Cerebellar nuclear complex (tissue), 1 donor: Measurements from ENCODE around the gene PPM1D.
"Not testable (repeated sequence)": the region's sequence is repeated elsewhere in the genome, so short reads cannot be mapped to it uniquely, and the experiment has no call there.

Experiments
- DNase-seq, 2 experiments: peaks; one replicate each; lab custom pipeline; 2025; lab: John Stamatoyannopoulos, UW

Gene PPM1D

DNA sequence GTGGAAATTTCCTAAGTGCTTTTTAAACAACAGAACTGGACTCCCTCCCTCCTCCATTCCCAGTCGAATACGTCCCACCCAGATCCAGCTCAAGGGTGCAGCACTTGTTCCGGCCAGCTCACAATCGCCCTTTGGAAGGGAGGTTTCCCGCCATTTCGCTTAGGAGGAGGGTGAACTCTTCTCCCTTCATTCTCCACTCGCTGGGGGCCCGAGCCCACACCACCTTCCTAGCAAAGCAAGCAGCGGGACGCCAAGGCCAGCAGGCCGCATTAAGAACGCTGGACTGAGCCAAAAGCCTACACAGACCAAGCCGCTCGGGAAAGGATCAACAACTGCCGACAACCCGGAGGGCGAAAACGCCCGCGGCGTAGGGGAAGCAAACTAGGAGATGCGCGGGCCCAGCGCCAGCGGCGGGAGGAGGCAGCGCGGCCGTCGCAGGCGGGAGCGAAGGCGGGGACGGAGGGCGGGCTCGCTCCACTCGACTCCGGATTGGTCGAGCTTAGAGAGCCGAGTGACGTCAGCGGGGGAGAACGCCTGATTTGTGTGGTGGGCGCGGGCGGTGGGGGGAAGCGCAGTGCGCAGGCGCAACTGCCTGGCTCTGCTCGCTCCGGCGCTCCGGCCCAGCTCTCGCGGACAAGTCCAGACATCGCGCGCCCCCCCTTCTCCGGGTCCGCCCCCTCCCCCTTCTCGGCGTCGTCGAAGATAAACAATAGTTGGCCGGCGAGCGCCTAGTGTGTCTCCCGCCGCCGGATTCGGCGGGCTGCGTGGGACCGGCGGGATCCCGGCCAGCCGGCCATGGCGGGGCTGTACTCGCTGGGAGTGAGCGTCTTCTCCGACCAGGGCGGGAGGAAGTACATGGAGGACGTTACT lies at the start of gene PPM1D:
PPM1D (plus strand) TSS at position 574 of the 870 bp plus-strand sequence; CDS start at position 796, 222 bp downstream.
- peak; percentile 84 to 95 for DNase-seq

- DNase-seq: not testable (repeated sequence)
These were observed 47.7 kb upstream of the PPM1D start for GRCh38 chr17:60552255-60552654.

DNA sequence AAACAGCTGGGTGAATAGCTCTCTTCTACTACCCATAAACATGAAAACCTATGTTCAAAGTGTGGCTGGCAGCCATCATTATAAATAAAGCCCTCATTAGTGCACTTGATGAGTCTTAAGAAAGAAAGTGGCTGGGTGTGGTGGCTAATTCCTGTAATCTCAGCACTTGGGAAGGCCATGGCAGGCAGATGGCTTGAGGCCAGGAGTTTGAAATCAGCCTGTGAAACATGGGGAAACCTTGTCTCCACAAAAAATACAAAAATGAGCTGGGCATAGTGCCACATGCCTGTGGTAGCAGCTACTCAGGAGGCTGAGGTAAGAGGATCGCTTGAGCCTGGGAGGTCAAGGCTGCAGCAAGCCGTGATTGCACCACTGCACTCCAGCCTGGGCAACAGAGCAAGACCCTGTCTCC lies 45.6 kb upstream of the PPM1D start:
- DNase-seq: no peak

- DNase-seq: no peak
These were observed 44.2 kb upstream of the PPM1D start for GRCh38 chr17:60555786-60556185.

DNA sequence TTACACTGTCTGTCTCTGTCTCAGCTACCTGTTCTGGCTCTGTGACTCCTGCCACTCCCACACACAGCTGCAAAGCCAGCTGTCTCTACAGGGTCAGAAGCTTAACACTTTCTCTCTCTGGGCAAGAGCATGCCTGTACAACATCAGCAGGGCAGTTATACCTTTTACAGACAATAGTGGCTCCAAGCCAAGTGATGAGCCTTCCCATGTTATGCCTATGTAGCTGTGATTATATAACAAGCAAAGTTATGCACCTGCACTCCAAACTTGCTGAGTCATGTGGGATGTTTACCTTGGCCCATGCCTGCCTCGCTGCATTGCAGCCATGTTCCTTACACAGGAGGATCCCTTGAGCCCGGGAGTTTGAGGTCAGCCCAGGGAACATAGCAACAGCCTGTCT lies 42.2 kb upstream of the PPM1D start:
- DNase-seq: no peak

DNA sequence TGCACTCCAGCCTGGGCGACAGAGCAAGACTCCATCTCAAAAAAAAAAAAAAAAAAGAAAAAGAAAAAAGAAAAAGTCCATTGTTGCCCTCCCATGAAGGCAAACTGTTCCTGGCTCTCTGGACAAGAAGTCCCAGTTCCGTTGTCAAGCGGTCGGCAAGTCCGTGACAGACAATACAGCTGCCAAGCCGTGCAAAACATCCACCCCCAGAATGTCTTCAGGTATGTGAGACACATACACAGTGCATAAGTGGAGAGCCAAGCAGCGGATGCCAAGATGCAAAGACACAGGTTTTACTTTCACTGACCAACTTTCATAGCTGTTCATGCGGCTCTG lies 40.4 kb upstream of the PPM1D start:
- no peak for DNase-seq

GRCh38 chr17:60559995-60560859 lies 39.8 kb upstream of the PPM1D start:
- DNase-seq: no peak

DNA sequence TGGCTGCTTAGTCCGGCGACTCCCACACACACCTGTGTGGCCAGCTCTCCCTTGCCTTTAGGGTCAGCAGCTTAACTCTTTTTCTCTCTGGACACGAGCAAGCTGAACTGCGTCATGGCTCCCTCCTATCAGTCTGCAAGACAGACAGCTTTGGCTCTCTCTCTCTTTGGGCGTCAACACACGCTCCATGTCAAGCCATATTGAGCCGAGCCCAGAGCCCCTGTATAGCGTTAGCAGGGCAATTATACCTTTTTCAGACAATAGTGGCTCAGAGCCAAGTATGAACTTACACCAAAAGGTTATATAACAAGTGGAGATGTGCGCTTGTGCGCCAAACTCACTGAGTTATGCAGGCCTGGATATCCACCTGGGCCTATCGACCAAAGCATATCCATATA lies 39.1 kb upstream of the PPM1D start:
- DNase-seq: no peak

GRCh38 chr17:60562421-60562820 lies 37.6 kb upstream of the PPM1D start:
- no peak for DNase-seq

DNA sequence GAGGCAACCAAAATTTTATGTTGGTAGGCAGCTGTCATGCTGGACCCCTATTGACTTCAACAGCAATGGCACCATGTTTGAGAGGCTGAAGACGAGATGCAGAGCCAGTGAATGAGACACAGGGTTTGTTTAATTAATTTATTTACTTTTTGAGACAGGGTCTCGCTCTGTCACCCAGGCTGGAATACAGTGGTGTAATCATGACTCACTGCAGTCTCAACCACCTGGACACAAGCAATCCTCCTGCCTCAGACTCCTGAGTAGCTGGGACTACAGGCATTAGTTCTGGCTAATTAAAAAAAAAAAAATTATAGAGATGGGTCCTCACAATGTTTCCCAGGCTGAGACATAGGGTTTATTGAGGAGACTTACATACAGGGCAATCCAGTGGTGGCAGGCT lies 36.2 kb upstream of the PPM1D start:
- DNase-seq: no peak

GRCh38 chr17:60565233-60565632 lies 34.8 kb upstream of the PPM1D start:
- DNase-seq: no peak

DNA sequence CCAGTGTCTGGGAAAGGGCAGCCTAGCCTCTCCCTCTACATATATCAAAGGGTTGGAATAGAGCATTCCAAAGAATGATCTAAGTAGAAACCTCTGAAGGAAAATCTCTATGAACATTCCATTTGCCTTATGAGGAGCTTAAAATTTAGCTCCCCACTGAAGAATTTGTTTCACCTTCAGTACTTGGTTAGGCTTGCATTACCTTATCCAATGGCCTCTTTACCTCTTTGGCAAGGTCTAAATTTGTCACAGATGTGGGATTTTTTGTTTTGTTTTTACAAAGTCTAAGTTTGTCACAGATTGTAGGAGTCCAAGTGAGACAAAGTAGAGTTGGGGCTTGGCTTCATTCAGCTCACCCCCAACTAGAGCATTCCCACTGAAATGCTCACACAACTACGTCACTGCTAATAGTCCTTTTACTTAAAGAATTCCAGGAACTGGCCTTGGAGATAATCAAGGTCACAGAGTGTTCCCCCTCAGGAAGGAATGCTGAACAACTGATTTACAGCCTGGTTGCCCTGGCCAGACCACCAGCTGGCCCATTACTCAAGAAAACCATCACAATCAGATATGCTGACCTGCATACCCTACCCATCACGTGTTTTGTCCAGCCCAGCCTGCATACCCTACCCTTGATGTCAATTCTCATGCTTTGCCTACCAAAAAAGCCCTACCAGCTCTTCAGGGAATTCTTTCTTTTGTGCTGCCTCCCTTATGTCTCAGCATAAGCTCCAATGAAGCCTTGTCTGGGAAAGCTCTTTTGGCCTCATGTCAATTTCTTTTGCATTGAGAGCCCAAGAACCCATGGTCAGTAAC lies 26.5 kb upstream of the PPM1D start:
- DNase-seq: no peak

DNA sequence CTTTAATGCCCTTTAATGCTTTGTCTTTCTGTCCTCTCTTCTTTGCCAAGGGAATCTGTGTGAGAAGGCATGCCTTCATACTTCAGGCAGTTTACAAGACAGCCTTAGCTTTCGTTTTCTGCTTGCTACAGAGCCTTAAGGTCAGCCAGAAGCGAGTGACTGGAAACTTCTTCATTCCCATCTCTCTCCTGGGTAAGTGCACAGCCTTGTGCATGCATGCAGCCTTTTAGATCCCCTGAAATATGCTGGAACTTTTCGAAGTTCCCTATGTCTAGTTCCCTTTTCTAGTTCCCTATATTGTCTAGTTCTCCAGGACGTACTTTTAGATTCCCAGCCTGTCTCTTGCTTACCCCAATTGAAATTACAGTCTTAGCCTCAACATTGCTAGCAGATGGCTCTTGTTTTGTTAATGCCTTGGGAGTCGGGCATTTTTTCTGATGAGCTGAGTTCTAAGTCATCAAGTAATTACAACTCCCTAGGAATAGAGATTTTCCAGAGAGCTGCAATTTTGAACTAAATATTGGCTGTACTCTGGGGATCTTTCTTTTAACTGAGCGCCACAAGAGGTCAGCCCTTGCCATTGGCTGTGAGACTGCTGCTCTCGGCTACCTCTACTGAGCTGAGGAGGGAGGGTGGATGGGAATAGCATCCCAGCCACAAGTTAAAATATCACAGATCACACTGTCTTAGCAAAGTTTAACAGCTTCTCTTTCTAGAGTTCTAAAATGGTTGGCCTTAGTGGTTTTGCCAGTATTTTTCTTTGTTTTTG lies 22.7 kb upstream of the PPM1D start:
- DNase-seq: no peak

- no peak for DNase-seq
These were observed 20.9 kb upstream of the PPM1D start for GRCh38 chr17:60579090-60579489.

DNA sequence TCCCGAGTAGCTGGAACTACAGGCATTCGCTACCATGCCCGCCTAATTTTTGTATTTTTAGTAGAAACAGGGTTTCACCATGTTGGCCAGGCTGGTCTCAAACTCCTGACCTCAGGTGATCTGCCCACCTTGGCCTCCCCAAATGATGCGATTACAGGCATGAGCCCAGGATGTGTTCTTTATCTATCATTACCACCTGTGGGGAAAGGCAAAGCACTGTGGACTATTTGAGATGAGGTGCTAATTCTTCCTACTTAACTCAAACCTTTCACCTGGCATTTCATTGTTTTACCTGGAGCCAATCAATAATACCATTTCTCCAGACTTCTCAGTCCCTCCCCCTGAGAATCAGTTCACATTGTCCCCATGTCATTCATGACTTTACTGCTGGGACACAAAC lies 20.4 kb upstream of the PPM1D start:
- DNase-seq: no peak

- DNase-seq: no peak
These were observed 17.0 kb upstream of the PPM1D start for GRCh38 chr17:60583008-60583407.

- no peak for DNase-seq
These were observed 14.1 kb upstream of the PPM1D start for GRCh38 chr17:60585887-60586286.

GRCh38 chr17:60586288-60586974 lies 13.6 kb upstream of the PPM1D start:
- DNase-seq: no peak

- no peak for DNase-seq
These were observed 9.9 kb upstream of the PPM1D start for GRCh38 chr17:60590070-60590469.

DNA sequence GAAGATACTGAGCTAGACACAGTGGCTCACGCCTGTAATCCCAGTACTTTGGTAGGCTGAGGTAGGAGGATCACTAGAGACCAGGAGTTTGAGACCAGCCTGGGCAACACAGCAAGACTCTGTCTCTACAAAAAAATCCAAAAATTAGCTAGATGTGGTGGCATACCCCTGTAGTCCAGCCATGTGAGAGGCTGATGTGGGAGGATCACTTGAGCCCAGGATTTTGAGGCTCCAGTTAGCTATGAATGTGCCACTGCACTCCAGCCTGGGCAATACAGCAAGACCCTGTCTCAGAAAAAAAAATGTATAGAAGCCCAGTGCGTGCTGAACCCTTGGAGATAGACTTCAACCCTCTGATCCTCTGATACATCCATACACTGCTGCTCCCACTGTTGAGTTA lies 7.2 kb upstream of the PPM1D start:
- DNase-seq: no peak
